Tongue (tissue), 2 donors: Measurements from ENCODE around the gene CRYBB3. TPM values are rescaled to one million over a fixed set of nuclear protein-coding genes. Genes with fewer than 3 reads are reported as not detected.
A peak's percentile ranks its signal among the peaks of the same experiment; 100 is the strongest.

Experiments used
- DNase-seq: peaks from one replicate; pipeline ENCODE4 v3.0.0-alpha.2; 2015
- total RNA-seq: library from RNA; depleted of rRNA; stranded (reverse); fragments of >200 nt; gene quantifications from one replicate; pipeline ENCODE4 v1.2.3, GENCODE V29; 2014

Gene CRYBB3
- not detected for total RNA-seq

DNA sequence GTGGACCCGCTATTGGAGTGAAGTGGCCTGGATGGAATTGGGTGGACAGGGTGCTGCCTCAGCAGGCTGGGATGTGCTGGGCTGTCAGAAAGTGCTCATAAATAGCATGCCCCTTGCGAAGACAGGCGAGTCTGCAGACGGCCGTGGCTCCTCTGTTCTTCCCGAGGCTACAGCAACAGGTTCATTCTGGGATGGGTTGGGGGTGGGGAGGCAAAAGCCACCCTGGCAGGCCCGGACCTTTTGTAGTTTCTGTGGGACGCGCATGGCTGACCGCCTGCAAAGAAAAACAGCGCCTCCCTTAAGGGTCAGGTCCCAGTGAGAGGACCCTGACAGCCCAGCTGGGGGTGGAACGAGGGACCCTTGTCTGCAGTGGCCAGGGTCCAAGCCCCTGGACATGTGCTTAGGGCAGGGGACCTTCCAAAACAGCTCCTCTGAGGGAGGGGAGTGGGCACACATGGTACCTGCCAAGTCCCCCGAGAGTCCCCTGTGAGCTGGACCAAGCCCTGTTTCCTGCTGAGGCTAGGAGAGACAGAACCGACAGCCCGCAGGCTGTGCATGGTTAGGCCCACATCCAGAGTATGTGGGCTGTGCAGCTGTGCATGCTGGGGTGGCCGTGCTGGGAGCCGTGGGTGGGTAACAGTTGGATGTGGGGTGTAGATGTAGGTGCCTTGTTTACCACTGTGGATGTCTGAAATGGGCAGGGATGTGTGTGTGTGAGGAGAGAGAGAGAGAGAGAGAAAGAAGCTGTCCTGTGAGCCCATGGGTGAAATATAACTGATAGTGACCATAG is at the start of gene CRYBB3:
CRYBB3 (plus strand) TSS at position 128 of the 790 bp plus-strand sequence. CDS start 1,539 bp downstream, outside the sequence.
- no peak for DNase-seq

DNA sequence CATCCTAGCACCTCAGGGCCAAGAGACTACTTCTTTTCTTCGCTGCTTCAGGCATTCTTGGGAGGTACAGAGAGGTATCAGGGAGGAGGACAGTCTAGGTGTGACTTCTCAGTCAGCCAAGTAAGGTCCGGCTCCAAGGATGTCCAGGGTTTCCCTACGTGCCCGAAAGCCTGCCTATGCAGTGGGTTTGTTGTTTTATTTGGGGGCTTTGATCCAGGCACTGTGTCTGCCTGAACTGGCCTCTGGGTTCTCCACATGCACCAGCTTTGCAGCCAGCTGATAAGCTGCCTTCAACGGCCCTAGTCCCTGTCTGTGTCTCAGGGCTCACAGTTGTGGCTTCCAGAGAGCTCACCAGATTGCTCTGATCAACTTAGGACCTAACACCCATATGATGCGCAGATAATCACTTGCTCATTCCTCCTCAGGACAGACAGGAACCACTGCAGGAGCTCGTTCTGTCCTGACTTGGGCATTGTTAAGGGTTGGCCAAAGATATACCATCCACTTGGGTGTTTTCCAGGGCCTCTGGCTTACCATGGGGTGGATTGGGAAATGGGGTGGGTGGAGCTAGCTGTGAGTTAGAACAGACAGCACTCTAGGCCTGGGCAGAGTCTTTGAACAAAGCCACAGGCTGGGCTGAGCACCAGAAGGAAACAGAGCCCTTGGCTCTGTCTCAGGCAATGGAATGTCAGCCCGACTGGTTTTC is 45.5 kb upstream of the CRYBB3 start:
- DNase-seq, result peak; percentile 77

DNA sequence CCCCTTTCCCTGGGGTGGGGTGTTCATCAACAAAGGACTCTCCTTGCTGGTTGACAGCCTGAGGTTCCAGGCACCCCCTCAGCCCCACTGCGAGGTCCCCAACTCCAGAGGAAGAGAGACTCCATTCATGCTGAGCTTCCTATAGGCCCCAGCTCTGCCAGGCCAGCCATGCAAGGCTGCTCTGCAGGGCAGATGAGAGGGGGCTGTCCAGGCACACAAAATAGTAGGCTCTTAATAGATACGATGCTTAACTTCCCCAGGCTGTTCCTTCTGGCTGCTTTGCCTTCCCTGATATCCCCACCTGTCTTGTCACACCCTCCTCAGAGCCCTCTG is 45.0 kb upstream of the CRYBB3 start:
- DNase-seq, result peak; percentile 38

DNA sequence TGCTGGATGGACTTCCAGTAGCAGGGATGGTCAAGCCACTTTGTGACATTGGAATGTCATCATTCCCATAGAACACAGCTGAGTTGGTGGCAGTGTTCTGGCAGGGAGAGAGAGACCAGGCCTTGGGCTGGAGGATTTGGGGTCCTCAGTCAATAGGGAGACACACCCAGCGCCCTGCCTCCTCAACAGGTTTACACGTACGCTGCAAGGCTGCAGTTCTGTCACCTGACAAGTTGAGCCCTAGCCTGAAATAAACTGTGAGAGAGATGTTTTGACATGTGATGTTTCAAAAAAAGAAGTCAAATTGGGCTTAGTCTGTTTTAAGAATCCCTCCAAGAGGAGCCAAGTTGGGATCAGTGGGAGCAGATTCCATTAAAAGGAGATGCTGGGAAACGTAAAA is 42.9 kb upstream of the CRYBB3 start:
- DNase-seq, result peak; percentile 63

DNA sequence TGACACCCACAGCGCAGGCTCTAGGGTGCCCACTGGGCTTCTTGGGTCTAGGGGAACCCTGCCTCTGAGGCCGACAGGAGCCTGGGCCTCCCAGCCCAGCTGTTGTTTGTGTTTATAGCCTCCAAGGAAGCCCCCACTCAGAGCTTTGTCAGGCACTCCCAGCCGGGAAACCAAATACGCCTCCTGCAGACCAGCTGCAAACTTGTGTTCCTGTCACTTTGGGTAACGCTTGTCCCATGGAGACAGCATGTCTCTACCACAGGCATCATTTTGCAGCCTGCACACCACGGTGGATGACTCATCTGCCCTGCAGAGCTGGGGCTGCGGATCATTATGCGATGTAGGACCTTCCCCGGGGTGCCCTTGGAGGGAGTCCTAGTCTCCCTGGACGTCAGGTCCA is 40.6 kb upstream of the CRYBB3 start:
- DNase-seq, result peak; percentile 93

DNA sequence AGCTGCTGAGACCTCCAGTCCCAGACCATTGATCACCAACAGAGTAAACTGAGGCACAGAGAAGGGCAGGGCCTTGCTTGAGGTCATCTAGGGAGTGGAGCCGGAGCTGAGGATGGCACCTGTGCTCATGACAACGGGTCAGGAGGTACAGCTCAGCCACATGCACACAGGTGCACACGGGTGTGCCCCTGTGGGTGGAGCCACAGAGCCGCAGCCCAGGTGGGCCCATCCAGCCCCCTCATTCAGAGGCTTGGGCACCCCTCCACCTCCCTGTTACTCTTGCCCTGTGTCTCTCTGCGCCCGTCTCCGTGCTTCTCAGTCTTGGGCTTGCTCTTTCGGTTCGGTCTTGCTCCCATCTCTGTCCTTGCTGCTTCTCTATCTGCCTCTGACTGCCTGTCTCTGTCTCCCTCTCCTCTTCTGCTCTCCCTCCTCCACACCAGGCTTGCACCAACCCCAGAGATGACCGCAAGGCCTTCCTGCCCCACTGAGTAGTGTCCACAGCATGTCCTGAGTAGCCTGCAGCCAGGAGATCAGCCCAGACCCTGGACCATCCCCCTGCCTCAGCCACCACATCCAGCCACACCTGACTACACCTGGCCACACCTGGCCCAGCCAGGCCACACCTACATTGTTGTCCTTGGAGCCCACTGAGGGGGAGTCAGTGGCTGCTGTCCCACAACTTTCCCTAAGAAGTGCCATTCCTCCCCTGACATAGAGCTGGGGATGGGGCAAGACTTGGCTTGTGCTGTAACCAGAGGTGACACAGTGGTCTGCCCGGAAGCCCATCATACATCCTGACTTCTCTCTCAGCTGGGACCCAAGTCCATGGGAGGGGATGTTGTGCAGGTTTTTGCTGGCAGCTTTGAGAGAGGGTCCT is 39.3 kb upstream of the CRYBB3 start:
- no peak for DNase-seq

DNA sequence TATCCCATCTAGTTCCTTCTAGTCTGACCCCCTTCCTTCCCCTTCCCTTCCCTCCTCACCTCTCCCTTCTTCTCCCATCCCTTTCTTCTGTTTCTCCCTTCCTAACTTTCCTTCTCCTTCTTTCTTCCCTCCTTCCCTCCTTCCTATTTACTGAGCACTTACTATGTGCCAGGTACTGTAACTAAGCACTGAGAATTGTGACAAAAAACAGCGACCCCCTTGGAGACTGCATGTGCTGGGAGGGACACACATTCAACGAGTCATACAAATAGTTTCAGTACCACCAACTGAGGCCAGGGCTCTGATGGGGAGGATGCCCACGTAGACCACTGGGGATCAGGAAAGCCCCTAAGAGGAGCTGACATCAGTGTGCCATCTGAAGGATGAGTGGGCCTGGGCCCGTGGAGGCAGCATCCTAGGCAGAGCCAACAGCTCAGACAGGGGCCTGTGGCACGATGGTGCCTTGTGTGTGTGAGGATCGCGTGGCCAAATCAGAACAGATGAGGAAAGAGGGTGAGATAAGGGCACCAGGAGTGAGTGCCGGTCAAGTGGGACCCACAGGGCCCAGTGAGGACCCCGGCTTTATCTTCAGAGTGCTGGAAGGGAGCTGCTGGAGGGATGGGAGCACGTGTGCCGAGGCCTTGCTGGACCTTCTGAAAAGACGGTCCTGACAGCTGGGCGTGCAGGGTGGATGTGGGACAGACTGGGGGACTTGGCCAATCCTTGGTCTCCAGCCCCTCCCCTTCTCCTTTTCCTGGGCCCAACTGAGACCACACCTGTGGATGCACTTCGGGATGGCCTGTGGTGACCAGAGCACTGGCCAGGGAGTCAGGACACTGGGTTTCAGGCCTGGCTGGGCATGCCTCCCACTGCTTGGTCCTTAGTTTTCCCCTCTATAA is 38.4 kb upstream of the CRYBB3 start:
- no peak for DNase-seq

DNA sequence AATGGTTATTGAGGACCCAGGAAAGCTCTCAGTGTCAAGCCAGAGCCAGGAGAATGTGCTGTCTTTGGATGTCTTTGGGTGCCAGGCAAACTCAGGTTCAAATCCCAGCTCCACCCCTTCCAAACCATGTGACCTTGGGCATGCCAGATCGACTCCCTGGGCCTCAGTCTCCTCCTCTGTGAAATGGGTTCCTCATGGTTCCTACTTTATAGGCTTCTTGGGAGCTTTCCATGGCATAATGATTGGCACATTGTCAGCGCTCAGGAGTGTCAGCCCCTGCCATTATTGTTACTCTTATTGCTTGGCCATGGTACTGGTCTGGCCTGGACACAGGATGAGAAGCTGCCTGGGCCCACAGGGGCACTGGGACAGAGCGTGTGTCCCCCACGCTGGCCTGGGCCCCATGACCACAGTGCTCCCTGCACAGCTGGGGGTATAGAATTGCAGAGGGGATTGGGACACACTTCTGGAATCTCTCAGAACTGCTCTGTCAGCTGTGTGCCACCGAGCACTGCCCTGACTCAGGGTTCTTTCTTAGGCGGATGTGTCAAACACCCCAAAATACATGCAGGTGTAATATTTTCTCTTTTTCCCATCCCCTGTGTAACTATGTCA is 37.6 kb upstream of the CRYBB3 start:
- DNase-seq, result no peak

DNA sequence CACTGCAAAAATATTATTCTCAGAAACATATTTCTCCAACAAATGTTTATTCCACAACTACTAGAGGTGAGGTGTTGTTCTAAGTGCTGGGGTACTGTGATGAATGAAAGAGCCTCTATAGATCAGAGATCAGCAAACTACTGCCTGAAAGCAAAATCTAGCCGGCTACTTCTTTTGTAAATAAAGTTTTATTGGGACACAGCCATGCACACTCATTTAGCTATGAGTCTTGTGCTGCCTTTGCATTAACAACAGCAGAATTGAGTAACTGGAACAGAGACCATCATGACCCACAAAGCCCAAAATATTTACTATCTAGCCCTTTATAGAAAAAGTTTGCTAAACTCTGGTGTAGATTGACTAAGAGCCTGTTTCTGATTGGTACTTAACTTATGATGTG is 37.1 kb upstream of the CRYBB3 start:
- no peak for DNase-seq

DNA sequence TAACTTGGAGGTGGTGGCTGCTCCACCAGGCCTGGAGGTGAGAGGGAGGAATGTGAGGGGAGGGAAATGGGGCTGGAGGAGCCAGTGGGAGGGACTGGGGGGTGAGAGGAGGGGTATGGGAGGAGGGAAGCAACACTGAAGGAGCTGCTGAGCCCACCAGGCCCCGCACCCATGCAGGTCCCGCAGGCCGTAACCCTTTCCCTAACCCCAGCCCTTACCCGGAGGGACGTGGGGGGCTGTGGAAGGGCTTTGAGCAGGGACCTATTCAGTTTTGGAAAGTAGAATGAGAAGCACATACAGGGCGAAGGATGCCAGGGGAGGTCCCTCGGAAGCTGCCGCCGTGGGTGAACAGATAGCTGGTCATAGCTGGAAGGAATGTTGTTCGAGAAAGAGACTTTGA is 33.9 kb upstream of the CRYBB3 start:
- no peak for DNase-seq

DNA sequence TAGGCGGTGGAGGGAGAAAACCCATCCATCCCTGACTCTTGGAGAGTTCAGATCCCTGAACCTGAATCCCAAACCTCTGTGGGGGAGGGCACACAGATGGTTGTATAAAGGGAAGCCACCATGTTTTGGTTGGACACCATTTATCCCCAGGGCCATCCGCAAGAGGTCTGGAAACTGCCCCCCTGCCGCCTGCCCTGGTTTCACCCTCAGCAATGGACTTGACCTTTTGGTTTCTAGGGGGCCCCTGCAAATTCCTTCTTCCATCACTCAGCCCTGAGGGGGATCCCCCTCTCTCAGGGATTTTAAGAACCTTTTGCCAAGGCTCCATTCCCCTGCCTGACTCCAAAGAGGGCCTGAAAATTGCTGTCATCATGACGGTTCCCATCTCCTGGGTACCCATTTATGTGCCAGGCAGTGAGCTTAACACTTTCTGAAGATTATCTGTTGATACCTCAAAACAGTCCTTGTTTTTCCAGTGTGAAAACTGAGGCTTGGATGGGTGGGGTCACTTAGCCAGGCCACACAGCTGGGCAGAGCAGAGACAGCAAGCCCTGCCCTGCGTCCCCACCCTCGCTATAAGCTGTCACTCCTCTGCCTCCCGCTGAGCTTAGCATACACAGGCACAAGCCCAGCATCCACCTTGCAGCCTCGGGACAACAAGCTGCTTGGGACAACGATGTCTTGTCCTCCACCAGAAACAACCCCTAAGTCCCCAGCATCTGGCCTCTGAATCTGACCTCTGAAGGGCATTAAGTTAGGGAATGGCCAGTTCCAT is 33.2 kb upstream of the CRYBB3 start:
- DNase-seq, result no peak

DNA sequence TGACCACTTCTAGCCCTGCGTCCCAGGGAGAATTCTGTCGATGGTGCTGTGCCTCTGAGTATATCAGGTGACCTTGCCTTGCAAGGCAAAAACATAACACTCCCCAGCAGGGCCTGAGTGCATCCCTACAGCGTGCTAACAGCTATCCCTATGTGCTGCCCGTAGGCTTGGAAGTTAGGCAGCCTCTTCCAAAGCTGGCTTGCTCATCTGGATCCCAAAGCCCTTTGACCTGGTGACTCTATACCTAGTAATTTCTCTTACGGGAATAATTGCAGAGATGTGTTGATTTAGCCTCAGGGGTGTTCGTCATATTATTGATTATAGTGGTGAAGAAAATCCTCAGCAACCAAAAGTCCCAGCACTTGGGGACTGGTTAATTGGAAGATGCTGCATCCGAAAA is 32.6 kb upstream of the CRYBB3 start:
- DNase-seq, result no peak

DNA sequence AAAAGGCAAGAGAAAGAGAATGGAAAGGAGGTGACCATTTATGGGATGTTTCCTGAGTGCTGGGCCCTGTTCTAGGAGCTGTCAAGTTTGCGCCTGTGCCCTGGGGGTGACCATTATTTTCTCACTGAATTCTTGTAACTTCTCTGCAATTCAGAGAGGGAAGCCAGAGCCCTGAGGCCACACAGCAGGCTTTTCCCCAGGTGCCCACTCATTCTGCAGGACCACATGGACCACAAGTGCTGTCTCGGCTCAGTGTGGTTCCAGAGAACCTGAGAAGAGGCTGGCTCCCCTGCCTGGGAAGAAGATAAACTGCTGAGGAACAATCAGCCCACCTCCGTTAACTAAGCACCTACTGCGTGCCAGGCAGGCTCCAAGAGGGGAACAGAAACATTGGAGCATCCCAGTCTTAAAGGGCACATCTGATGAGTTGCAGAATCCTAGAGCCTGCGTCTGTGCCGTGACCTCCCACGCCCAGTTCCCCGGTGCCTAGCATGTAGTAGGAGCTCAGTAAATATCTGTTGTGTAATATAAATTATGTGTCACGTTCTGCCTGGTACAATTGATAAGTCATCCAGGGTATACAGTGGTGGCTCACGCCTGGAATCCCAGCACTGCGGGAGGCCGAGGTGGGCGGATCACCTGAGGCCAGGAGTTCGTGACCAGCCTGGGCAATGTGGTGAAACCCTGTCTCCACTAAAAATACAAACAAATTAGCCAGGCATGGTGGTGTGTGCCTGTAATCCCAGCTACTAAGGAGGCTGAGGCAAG is 31.6 kb upstream of the CRYBB3 start:
- DNase-seq, result no peak

DNA sequence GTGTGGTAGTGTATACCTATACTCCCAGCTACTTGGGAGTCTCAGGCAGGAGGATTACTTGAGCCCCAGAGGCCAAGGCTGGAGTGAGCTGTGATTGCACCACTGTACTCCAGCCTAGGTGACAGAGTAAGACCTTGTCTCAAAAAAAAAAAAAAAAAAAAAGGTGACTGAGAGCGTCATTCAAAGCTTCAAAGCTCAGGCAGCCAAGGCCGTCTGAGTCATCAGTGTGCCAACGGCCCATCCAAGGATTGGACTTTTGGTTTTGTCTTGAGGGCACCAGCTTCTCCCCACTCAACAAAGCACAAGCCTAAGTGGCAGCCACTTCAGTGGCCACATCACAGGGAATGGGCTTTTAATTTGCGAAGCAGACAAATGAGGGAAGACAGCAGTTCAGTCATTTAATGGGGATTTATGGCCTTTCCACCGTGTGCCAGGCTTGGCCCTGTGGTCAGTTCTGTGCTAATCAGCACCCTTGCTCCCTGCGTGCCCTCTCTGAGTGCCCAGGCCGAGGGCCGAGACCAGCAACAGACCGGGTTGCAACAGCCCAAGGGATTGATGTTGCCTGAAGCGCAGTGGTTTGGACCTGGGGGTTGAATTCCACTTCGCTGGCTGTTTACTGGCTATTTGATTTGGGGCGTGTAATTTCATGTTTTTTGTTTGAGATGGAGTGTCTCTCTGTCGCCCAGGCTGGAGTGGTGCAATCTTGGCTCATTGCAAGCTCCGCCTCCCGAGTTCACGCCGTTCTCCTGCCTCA is 30.2 kb upstream of the CRYBB3 start:
- no peak for DNase-seq

DNA sequence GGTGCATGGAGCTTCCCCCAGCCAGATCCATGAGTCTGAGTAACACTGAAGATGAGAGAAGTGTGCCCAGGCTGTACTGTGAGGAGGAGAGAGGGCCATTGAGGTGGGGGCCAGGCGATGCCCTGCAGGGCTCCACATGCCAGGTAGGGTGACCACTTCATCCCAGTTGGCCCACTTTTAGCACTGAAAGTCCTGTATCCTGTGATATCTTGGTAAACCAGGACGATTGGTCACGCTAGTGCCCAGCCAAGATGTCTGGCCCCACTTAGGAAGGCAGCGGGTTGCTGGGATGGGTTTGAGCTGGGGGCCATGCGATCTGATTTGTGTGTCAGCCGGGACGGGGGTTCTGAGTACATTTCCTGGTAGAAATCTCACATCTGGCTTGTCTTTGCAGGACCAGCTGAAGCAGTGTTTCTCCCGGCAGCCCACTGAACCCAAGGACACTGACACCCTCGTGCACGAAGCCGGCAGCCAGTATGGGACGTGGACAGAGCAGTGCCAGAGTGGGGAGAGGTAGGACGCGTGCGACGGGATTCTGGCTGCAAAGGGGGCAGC is 29.2 kb upstream of the CRYBB3 start:
- DNase-seq, result no peak

DNA sequence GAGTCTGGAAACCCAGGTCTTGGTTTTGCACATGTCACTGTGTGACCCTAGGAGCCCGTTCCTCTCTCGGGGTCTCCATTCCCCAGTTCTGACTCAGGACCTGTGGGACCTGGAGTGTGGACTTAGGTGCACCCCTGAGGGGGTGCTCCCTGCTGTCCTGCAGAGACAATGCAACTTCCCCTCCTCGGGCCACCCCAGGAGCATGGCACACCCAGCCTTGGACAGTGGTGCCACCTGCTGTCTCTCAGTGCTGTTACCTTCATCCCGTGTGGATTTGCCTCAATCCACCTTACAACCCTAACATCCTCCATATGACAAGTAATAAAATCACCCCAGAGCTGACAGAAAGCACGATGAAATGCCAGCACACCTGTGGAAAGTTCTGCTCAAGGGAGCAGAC is 27.5 kb upstream of the CRYBB3 start:
- no peak for DNase-seq

DNA sequence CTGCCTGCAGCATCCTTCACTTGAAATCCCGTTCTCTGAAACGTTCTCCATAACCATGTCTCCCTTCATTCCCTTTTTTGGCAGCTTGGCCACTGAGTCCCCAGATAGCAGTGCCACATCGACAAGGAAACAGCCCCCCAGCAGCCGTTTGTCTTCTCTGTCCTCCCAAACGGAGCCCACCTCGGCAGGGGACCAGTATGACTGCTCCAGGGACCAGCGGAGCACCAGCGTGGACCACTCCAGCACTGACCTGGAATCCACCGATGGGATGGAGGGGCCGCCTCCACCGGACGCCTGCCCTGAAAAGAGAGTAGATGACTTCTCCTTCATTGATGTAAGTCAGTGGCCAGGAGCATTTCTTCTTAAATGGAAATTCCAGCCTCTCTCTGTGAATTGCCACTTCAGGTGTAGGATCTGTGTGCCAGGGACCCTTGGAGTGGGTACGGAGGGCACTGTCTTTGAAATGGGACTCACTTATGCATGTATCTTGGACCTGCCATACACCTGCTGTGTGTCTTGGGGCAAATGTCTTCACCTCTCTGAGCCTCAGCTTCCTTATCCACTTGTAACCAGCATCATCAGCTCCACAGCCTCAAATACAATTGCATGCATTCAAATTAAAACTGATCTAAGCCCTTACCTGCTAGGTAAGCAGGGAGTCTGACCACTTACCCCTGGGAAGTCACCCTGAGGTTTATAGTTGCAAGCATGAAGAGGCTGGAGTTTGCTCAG is 25.3 kb upstream of the CRYBB3 start:
- DNase-seq, result no peak

DNA sequence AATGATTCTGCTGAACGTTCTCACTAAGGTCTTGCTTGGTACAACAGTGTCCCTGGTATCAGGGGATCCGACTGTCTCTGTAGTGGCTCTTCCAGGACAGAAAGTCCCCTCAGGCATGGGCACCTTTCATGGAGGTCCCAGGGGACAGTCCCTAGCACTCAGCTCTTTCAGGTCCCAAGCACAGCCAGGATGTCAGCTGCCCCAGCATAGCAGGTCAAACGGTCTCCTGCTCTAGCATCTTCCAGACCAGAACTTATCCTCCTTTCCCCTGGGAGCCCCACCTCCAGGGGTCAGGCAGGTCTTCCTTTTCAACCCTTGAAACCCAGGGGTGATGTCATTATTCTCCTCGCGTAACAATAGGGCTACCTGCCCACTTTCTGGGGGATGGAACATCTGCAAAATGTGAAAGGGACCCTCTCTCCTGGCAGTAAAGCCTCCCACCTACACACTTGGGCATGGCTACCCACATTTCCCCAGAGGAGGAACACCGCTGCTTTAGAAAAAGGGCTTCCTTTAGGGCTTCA is 24.7 kb upstream of the CRYBB3 start:
- no peak for DNase-seq
